ENCODE results near the gene APOBEC2. TPM values are rescaled to one million over a fixed set of nuclear protein-coding genes. Genes with fewer than 3 reads are reported as not detected.

Gene APOBEC2
- total and polyA plus RNA-seq, 9 of the 15 experiments (the other 6 are each of a cell fraction or from before 2014, with no cell fraction given), result 0.25 to 1.6 TPM; not detected in 7

DNA sequence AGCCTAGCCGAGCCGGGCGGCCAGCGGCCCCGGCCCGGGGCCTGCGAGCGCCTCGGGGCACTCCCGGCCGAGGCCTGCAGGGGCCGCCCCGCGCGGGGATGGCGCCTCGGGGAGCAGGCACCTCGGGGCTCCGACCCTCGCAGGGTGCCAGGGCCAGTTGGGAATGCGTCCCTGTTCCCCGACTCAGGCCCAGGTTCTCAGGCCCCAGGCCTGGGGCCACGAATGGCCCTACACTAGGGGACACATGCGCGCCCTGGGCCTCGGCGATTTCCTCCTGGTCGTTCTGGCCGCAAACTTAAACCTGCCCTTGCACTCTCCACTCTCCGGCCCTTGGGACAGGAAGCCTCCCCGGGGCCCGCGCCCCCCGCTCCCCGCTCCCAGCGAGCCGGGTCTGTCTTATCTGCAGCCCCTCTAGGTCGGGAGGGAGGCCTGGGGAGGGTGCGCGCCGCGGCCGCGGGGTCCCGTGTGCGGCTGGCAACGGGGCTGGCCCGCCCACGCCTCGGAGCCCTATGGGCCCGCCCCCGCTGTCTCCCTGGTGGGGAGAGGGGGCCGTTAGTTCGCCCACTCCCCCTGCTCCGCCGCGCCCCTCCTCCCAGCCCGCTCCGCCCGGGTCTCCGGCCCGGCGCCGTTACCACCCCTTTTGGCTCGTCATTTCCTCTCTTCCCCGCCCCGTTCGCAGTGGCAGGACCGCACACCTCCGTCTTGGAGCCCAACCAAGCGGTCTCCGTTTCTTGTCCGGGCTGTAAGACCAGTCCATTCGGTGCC, 20.4 kb downstream of the APOBEC2 start (continued):
- TF ChIP-seq NR2C1 (IDR thresholded peaks at IDR 0.05), result no peak
- no peak for TF ChIP-seq NR2C1 (tag; IDR thresholded peaks at IDR 0.05)
- no peak for TF ChIP-seq PTRF (tag; IDR thresholded peaks at IDR 0.05)
- TF ChIP-seq NCOA6 (IDR thresholded peaks at IDR 0.05), result no peak
- no peak for TF ChIP-seq ZNF224 (CRISPR knock-in tag; IDR thresholded peaks at IDR 0.05)
- TF ChIP-seq GTF2E2 (tag; IDR thresholded peaks at IDR 0.05), result peak; percentile 53
- no peak for TF ChIP-seq GTF3C2 (IDR thresholded peaks at IDR 0.05; ENCODE audit: borderline replicate concordance, extremely low read depth, insufficient read length)
- 0 out of 2 replicates have a peak, but pooled peaks have one; percentile 11 for TF ChIP-seq OTX1 (CRISPR knock-in tag; IDR thresholded peaks at IDR 0.05)
- 0 out of 2 replicates have a peak, but pooled peaks have one; percentile 22 for TF ChIP-seq NKRF (IDR thresholded peaks at IDR 0.05; ENCODE audit: borderline replicate concordance)
- TF ChIP-seq, protein P1, sequence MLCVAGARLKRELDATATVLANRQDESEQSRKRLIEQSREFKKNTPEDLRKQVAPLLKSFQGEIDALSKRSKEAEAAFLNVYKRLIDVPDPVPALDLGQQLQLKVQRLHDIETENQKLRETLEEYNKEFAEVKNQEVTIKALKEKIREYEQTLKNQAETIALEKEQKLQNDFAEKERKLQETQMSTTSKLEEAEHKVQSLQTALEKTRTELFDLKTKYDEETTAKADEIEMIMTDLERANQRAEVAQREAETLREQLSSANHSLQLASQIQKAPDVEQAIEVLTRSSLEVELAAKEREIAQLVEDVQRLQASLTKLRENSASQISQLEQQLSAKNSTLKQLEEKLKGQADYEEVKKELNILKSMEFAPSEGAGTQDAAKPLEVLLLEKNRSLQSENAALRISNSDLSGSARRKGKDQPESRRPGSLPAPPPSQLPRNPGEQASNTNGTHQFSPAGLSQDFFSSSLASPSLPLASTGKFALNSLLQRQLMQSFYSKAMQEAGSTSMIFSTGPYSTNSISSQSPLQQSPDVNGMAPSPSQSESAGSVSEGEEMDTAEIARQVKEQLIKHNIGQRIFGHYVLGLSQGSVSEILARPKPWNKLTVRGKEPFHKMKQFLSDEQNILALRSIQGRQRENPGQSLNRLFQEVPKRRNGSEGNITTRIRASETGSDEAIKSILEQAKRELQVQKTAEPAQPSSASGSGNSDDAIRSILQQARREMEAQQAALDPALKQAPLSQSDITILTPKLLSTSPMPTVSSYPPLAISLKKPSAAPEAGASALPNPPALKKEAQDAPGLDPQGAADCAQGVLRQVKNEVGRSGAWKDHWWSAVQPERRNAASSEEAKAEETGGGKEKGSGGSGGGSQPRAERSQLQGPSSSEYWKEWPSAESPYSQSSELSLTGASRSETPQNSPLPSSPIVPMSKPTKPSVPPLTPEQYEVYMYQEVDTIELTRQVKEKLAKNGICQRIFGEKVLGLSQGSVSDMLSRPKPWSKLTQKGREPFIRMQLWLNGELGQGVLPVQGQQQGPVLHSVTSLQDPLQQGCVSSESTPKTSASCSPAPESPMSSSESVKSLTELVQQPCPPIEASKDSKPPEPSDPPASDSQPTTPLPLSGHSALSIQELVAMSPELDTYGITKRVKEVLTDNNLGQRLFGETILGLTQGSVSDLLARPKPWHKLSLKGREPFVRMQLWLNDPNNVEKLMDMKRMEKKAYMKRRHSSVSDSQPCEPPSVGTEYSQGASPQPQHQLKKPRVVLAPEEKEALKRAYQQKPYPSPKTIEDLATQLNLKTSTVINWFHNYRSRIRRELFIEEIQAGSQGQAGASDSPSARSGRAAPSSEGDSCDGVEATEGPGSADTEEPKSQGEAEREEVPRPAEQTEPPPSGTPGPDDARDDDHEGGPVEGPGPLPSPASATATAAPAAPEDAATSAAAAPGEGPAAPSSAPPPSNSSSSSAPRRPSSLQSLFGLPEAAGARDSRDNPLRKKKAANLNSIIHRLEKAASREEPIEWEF (CRISPR knock-in tag; IDR thresholded peaks at IDR 0.05), result no peak
- no peak for TF ChIP-seq SMARCA4 (IDR thresholded peaks at IDR 0.05)
- TF ChIP-seq MAFF (IDR thresholded peaks at IDR 0.05; ENCODE audit: low read length), result no peak
- no peak for TF ChIP-seq SMAD2 (IDR thresholded peaks at IDR 0.05; ENCODE audit: low read depth, low read length)
- TF ChIP-seq, protein P2, sequence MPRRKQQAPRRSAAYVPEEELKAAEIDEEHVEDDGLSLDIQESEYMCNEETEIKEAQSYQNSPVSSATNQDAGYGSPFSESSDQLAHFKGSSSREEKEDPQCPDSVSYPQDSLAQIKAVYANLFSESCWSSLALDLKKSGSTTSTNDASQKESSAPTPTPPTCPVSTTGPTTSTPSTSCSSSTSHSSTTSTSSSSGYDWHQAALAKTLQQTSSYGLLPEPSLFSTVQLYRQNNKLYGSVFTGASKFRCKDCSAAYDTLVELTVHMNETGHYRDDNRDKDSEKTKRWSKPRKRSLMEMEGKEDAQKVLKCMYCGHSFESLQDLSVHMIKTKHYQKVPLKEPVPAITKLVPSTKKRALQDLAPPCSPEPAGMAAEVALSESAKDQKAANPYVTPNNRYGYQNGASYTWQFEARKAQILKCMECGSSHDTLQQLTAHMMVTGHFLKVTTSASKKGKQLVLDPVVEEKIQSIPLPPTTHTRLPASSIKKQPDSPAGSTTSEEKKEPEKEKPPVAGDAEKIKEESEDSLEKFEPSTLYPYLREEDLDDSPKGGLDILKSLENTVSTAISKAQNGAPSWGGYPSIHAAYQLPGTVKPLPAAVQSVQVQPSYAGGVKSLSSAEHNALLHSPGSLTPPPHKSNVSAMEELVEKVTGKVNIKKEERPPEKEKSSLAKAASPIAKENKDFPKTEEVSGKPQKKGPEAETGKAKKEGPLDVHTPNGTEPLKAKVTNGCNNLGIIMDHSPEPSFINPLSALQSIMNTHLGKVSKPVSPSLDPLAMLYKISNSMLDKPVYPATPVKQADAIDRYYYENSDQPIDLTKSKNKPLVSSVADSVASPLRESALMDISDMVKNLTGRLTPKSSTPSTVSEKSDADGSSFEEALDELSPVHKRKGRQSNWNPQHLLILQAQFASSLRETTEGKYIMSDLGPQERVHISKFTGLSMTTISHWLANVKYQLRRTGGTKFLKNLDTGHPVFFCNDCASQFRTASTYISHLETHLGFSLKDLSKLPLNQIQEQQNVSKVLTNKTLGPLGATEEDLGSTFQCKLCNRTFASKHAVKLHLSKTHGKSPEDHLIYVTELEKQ (CRISPR knock-in tag; IDR thresholded peaks at IDR 0.05), result no peak

Data from K562 (cell line).